ENCODE measurements around the gene CHD9.

DNA sequence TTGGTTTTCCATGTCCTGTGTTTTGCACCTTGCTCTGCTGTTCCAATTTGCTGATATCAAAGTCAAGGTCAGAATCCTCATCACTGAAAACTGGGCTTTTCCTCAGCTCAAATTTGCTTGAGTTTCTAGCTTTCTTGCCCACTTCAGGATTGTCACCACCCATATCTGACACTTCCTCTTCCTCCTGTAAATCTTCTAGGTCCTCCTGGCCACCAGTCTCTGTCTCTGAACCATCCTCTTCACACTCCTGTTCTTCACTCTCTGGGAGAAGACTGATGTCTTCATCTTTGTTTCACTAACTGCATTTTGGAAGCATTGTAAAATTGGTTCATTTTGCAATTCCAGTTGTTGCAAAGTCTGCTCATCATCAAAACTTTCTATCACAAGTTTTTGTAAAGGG lies 316.0 kb downstream of the CHD9 start:
- TF ChIP-seq, protein P1, sequence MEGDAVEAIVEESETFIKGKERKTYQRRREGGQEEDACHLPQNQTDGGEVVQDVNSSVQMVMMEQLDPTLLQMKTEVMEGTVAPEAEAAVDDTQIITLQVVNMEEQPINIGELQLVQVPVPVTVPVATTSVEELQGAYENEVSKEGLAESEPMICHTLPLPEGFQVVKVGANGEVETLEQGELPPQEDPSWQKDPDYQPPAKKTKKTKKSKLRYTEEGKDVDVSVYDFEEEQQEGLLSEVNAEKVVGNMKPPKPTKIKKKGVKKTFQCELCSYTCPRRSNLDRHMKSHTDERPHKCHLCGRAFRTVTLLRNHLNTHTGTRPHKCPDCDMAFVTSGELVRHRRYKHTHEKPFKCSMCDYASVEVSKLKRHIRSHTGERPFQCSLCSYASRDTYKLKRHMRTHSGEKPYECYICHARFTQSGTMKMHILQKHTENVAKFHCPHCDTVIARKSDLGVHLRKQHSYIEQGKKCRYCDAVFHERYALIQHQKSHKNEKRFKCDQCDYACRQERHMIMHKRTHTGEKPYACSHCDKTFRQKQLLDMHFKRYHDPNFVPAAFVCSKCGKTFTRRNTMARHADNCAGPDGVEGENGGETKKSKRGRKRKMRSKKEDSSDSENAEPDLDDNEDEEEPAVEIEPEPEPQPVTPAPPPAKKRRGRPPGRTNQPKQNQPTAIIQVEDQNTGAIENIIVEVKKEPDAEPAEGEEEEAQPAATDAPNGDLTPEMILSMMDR (IDR thresholded peaks at IDR 0.05) = no peak
- TF ChIP-seq POLR2A (IDR thresholded peaks at IDR 0.05) = no peak
